ENCODE data around the gene A2M. TPM values are rescaled to one million over a fixed set of nuclear protein-coding genes. Genes with fewer than 3 reads are reported as not detected.

Gene A2M
- total and polyA plus RNA-seq, 2 of the 8 experiments (the other 6 are each of a cell fraction or from before 2014, with no cell fraction given): 0.15 TPM; not detected in 1

Other genes with a start within 250 kb of the A2M start
- 895 and 934 TPM in 2 replicates for gene PHC1, start 201.4 kb downstream of the A2M start, total RNA-seq (2021; fragmentation: NEBNext Ultra II Directional; extraction: Animal tissue kit (Norgen Biotek cat#: 25700))
- gene PHC1, start 201.4 kb downstream of the A2M start, polyA plus RNA-seq (2011; rRNA removed): 1,655 and 1,966 TPM in 2 replicates
- gene M6PR, start 166.3 kb downstream of the A2M start, total RNA-seq (2021; fragmentation: NEBNext Ultra II Directional; extraction: Animal tissue kit (Norgen Biotek cat#: 25700)): 106 and 115 TPM in 2 replicates
- 122 and 123 TPM in 2 replicates for gene M6PR, start 166.3 kb downstream of the A2M start, polyA plus RNA-seq (2011; rRNA removed)
- gene KLRG1, start 126.4 kb downstream of the A2M start, total RNA-seq (2021; fragmentation: NEBNext Ultra II Directional; extraction: Animal tissue kit (Norgen Biotek cat#: 25700)): 7.9 and 9.1 TPM in 2 replicates
- 7.0 and 12.8 TPM in 2 replicates for gene KLRG1, start 126.4 kb downstream of the A2M start, polyA plus RNA-seq (2011; rRNA removed)
- not detected in 2 replicates for gene PZP, start 92.5 kb upstream of the A2M start, total RNA-seq (2021; fragmentation: NEBNext Ultra II Directional; extraction: Animal tissue kit (Norgen Biotek cat#: 25700))
- 0.05 and 0.08 TPM in 2 replicates for gene PZP, start 92.5 kb upstream of the A2M start, polyA plus RNA-seq (2011; rRNA removed)

All from H1 (cell line).